HCT116 (cell line): ENCODE measurements around the gene PLK5. TPM values are rescaled to one million over a fixed set of nuclear protein-coding genes. Genes with fewer than 3 reads are reported as not detected.
"Not testable (repeated sequence)": the region's sequence is repeated elsewhere in the genome, so short reads cannot be mapped to it uniquely, and the experiment has no call there.

Source experiments
- ATAC-seq: fragments of 200-7000 bp; cut with Tn5 transposase; 2 replicates; pipeline ENCODE4 v1.9.1; 2020; ENCODE audit warnings: mild to moderate bottlenecking, moderate library complexity
- BruUV-seq: library from RNA; stranded (reverse); fragments of 400-500 nt; replicated peaks from 2 replicates; lab custom pipeline; 2021; lab: Mats Ljungman, UMichigan
- CTCF ChIA-PET: fragments of 300-600 bp; sonication (Branson Sonifier 250); formaldehyde crosslinking; loops from one replicate; lab custom pipeline; 2021; ENCODE audit warnings: antibody characterized with exemption; lab: Charles Lee
- POLR2A ChIA-PET: fragments of 300-600, 350-600 bp; sonication (Branson Sonifier 250); formaldehyde crosslinking; loops from one replicate; lab custom pipeline; 2021; ENCODE audit warnings: antibody characterized with exemption; lab: Charles Lee
- RAD21 ChIA-PET, 2 experiments: fragments of 300-600 bp; sonication (Branson Sonifier 250); formaldehyde crosslinking; loops; one replicate each; lab custom pipeline; 2023; ENCODE audit warnings: low total read pairs in 2 of 2; ENCODE audit not compliant: uncharacterized antibody in 2 of 2, unreplicated experiment in 2 of 2, low non-redundant PET in 1 of 2; lab: Charles Lee
- DNase-seq: peaks from one replicate; pipeline ENCODE4 v3.0.0-alpha.2; 2010; ENCODE audit warnings: low read depth, low spot score
- H2AFZ ChIP-seq: fragments of 200-600 bp; shearing (Covaris generic), sonication (generic); 2 replicates; pipeline ENCODE4 v1.6.1; 2017; ENCODE audit warnings: low read depth, mixed run types, mixed read lengths, antibody characterized with exemption, low read length; ENCODE audit not compliant: poor library complexity, severe bottlenecking
- H3K27ac ChIP-seq: 2 replicates; pipeline ENCODE4 v1.5.1; 2012; ENCODE audit warnings: low read depth, low read length
- H3K27me3 ChIP-seq: fragments of 200-600 bp; sonication (generic); 2 replicates; pipeline ENCODE4 v1.6.1; 2016; ENCODE audit warnings: mixed run types, low read length, mixed read lengths; ENCODE audit not compliant: insufficient read depth
- H3K36me3 ChIP-seq, 2 experiments: fragments of 200-500 bp in 1 of 2; fragments of 200-600 bp in 1 of 2; sonication (Bioruptor generic) in 1 of 2; sonication (generic) in 1 of 2; 2 replicates each; pipeline versions ENCODE4 v1.5.1 to v1.6.1; 2014 to 2016; ENCODE audit warnings: low read length in 2 of 2, inconsistent platforms in 1 of 2, mixed read lengths in 1 of 2, mixed run types in 1 of 2; ENCODE audit not compliant: insufficient read depth in 2 of 2, control insufficient read depth in 1 of 2
- H3K4me1 ChIP-seq, 2 experiments: fragments of 200-600 bp in 1 of 2; sonication (generic) in 1 of 2; 2 replicates each; pipeline versions ENCODE4 v1.5.1 to v1.6.1; 2012 to 2017; ENCODE audit warnings: low read length in 2 of 2, inconsistent platforms in 1 of 2, mild to moderate bottlenecking in 1 of 2, mixed read lengths in 1 of 2, mixed run types in 1 of 2, moderate library complexity in 1 of 2; ENCODE audit not compliant: insufficient read depth in 2 of 2, control insufficient read depth in 1 of 2
- H3K4me2 ChIP-seq: fragments of 200-600 bp; sonication (generic); 2 replicates; pipeline ENCODE4 v1.6.1; 2017; ENCODE audit warnings: mixed run types, low read length, mixed read lengths
- H3K4me3 ChIP-seq, 2 experiments: fragments of 200-600 bp in 1 of 2; sonication (generic) in 1 of 2; replicated peaks in 1 of 2; 2 replicates each; pipeline ENCODE4 v1.5.1; 2011 to 2016; ENCODE audit warnings: low read length in 2 of 2, control low read depth in 1 of 2, low read depth in 1 of 2, mild to moderate bottlenecking in 1 of 2, mixed read lengths in 1 of 2, mixed run types in 1 of 2
- H3K79me2 ChIP-seq: fragments of 200-600 bp; sonication (generic); 2 replicates; pipeline ENCODE4 v1.6.1; 2017; ENCODE audit warnings: mild to moderate bottlenecking, mixed run types, low read length, moderate library complexity, mixed read lengths; ENCODE audit not compliant: insufficient read depth
- H3K9ac ChIP-seq: fragments of 200-600 bp; sonication (generic); 2 replicates; pipeline ENCODE4 v1.6.1; 2016; ENCODE audit warnings: low read length, mixed read lengths
- H3K9me2 ChIP-seq: fragments of 200-600 bp; sonication (generic), shearing (Covaris generic); 2 replicates; pipeline ENCODE4 v1.6.1; 2017; ENCODE audit warnings: mixed run types, mild to moderate bottlenecking, moderate library complexity; ENCODE audit not compliant: insufficient read depth
- H3K9me3 ChIP-seq, 2 experiments: fragments of 200-500 bp in 1 of 2; fragments of 200-600 bp in 1 of 2; sonication (Bioruptor generic) in 1 of 2; sonication (generic) in 1 of 2; 2 replicates each; pipeline ENCODE4 v1.6.1; 2014 to 2017; ENCODE audit warnings: low read length in 2 of 2, mixed read lengths in 2 of 2, inconsistent platforms in 1 of 2, low read depth in 1 of 2, mild to moderate bottlenecking in 1 of 2, mixed run types in 1 of 2, moderate library complexity in 1 of 2; ENCODE audit not compliant: control insufficient read depth in 1 of 2, insufficient read depth in 1 of 2
- H4K20me1 ChIP-seq: fragments of 200-600 bp; sonication (generic), shearing (Covaris generic); 2 replicates; pipeline ENCODE4 v1.6.1; 2017; ENCODE audit warnings: mixed run types, mild to moderate bottlenecking, moderate library complexity; ENCODE audit not compliant: insufficient read depth
- ATF3 ChIP-seq: IDR thresholded peaks from 2 replicates; pipeline ENCODE4 v1.6.1; 2012
- CBX3 ChIP-seq: IDR thresholded peaks from 2 replicates; pipeline ENCODE4 v1.6.1; 2012; ENCODE audit warnings: low read depth
- ELF1 ChIP-seq: IDR thresholded peaks from 2 replicates; pipeline ENCODE4 v1.6.1; 2012; ENCODE audit warnings: low read depth, borderline replicate concordance
- MAX ChIP-seq: IDR thresholded peaks from 2 replicates; pipeline ENCODE4 v1.6.1; 2012
- POLR2A ChIP-seq: IDR thresholded peaks from 2 replicates; pipeline ENCODE4 v1.7.0; 2011; ENCODE audit warnings: borderline replicate concordance; ENCODE audit not compliant: insufficient read depth, insufficient read length; ENCODE audit errors: extremely low read depth
- SRF ChIP-seq: IDR thresholded peaks from 2 replicates; pipeline ENCODE4 v1.6.1; 2012; ENCODE audit warnings: low read depth
- intact Hi-C: fragments of 100-400 bp; cut with micrococcal nuclease; formaldehyde crosslinking; loops from 2 replicates; pipeline ENCODE4 v1.10.0; 2022
- total RNA-seq: library from RNA; stranded (reverse); gene quantifications from one replicate; pipeline ENCODE4 v1.2.1, GENCODE V29; 2021; ENCODE audit not compliant: unreplicated experiment

PLK5 gene
- total RNA-seq, 1 experiment from 2014 or later: not detected

GRCh38 chr19:1538978-1539377 is 15.1 kb downstream of the PLK5 start:
- TF ChIP-seq CBX3 (no peak), ATF3 (no peak), MAX (no peak), POLR2A (no peak), ELF1 (no peak), SRF (no peak)
- Histone ChIP-seq H3K9ac (no peak overlapping the region), H3K27ac (no peak overlapping the region), H3K36me3 (no peaks in the 10 kb centered on the region), H3K79me2 (no peaks in the 10 kb centered on the region), H3K9me3 (no peaks in the 10 kb centered on the region), H3K4me2 (no peak overlapping the region), H4K20me1 (no peaks in the 10 kb centered on the region), H3K9me2 (no peaks in the 10 kb centered on the region), H3K27me3 (no peaks in the 10 kb centered on the region), H2AFZ (no peak overlapping the region), H3K4me3 (no peak overlapping the region), H3K4me1 (peaks cover 5 to 15% of the 10 kb centered on the region in 2 experiments; a peak in 3 of 4 replicates)
- ATAC-seq (no peak), DNase-seq (no peak)
- intact Hi-C loops: no loop called here
- POLR2A ChIA-PET: no interaction called here
- CTCF ChIA-PET: no interaction called here
- no TSS peak for BruUV-seq
- RAD21 ChIA-PET: no interaction called here

- not testable (repeated sequence) for H3K4me3 ChIP-seq, ATAC-seq
Observed at GRCh38 chr19:1539749-1540148, 15.9 kb downstream of the PLK5 start.

More at GRCh38 chr19:1539749-1540148, 15.9 kb downstream of the PLK5 start:
- H3K79me2 ChIP-seq, RAD21 ChIA-PET, POLR2A ChIA-PET, H3K9me2 ChIP-seq, H3K4me2 ChIP-seq, H4K20me1 ChIP-seq, H2AFZ ChIP-seq, H3K9me3 ChIP-seq, H3K36me3 ChIP-seq, H3K27me3 ChIP-seq, H3K27ac ChIP-seq, DNase-seq, BruUV-seq, intact Hi-C loops, H3K9ac ChIP-seq, CTCF ChIA-PET: not testable (repeated sequence)
- H3K4me1 ChIP-seq: peaks cover 5 to 23% of the 10 kb centered on the region in 2 experiments; a peak in 3 of 4 replicates
